Fibroblast of gingiva (primary cell): ENCODE results near the gene CYB5A.
"Not testable (repeated sequence)": the region's sequence is repeated elsewhere in the genome, so short reads cannot be mapped to it uniquely, and the experiment has no call there.

Experiments
- DNase-seq: peaks from one replicate; pipeline ENCODE4 v3.0.0-alpha.2; 2011; ENCODE audit warnings: low read depth

The CYB5A gene

DNA sequence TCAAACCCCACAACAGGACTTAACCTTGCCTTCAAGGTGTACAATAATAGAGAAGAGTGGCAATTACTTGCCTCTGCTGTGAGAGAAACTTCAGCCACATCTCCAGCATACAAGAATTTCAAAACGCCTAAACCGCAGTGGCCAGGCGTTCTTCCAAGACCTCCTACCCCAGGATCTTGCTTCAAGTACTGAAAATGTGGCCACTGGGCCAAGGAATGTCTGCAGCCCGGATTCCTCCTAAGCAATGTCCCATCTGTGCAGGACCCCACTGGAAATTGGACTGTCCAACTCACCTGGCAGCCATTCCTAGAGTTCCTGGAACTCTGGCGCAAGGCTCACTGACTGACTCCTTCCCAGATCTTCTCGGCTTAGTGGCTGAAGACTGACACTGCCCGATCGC is 2.8 kb upstream of the CYB5A start:
- DNase-seq = peak; percentile 55

DNA sequence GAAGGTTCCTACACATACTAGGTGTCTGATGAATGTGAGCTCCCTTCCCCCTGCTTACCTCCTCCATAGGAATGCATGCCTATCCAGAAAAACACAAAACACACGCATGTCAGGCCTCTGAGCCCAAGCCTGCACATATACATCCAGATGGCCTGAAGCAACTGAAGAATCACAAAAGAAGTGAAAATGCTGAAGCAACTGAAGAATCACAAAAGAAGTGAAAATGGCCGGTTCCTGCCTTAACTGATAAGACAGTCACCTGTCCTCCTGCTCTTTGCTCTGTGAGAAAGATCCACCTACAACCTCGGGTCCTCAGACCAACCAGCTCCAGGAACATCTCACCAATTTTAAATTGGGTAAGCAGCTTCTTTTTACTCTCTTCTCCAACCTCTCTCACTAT is 1.2 kb upstream of the CYB5A start:
- DNase-seq = not testable (repeated sequence)

DNA sequence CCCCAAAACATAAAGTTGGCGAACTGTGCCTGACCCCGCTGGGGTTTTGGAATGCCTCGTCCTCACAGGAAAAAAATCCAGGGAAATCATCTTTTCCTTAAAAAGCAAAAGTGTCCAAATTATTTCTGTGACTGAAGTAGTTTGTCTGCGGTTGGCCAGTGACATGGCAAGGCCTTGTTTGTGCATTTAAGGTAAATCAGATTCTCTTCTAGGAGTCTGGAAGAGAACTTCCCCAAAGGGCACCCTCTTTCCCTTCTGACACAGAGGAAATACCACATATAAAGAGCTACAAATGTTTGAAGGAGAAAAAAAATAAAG is 737 bp upstream of the CYB5A start:
- no peak for DNase-seq

DNA sequence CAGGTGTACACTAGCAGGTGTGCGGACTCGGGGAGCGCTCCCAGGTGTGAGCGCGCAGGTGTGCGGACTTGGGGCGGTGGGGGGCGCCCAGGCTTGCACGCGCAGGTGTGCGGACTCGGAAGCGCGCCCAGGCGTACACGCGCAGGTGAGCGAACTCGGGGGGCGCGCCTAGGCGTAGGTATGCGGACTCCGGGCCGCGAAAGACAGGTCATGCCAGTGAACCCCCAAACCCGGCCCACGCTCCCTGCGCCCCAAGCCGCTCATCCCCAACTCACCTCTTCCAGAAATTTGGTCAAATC is 342 bp downstream of the CYB5A start:
- DNase-seq = no peak

DNA sequence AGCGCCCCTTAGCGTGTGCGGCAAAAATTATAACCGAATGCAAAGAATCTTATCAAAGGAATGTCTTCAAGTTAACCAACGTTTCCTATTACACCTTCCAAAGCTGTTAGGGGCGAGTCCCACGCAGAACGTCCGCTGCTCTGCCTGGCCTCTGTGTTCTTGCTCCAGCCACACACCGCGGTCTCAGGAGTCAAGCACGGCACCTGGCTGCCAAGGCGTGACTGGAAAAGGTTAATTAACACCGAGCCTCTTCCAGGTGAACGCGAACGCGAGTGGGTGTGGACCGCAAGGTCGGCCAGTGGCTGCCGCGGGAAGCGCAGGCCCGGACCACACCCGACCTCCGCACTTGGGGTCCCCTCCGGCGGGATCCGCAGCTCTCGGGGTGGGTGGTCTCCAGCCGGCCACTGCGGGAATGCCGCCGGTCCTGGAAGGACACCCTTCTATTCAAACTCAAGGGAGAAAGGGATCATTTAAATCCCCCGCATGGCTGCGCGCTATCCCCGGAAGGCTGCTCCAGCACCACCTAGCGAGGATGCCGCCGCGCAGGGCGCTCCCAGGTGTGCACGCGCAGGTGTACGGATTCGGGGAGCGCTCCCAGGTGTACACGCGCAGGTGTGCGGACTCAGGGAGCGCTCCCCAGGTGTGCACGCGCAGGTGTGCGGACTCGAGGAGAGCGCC is 830 bp downstream of the CYB5A start:
- no peak for DNase-seq

DNA sequence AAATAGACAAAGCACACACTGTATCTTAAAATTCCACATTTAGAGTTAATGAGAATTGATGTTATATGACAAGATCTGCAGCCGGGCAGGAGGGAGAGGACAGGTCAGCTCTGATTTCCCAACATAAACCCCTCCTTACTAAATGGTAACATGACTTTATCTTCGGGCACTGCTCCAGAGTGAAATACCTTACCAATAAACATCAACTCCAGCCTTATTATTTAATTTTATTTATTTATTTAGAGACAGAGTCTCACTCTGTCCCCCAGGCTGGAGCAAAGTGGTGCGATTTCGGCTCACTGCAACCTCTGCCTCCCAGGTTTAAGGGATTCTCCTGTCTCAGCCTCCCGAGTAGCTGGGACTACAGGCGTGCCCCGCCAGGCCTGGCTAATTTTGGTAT is 1.7 kb downstream of the CYB5A start:
- DNase-seq = no peak

DNA sequence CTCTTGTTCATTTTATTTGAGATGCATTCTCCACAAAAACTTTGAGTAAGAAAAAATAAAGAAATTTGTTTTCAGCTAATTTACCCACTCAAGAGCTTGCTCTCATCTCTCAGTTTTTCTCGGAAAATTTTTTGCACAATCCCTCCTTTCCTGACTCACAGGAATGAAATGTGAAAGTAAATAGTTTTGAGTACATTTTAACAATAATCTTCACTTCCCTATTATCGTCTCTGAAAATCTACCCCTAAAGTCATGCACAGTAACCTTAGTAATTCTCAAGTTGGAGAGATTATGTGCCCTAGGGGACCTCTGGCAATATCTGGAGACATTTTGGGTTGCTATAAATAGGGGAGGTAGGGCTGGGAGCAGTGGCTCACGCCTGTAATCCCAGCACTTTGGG is 2.6 kb downstream of the CYB5A start:
- DNase-seq = peak; percentile 56

DNA sequence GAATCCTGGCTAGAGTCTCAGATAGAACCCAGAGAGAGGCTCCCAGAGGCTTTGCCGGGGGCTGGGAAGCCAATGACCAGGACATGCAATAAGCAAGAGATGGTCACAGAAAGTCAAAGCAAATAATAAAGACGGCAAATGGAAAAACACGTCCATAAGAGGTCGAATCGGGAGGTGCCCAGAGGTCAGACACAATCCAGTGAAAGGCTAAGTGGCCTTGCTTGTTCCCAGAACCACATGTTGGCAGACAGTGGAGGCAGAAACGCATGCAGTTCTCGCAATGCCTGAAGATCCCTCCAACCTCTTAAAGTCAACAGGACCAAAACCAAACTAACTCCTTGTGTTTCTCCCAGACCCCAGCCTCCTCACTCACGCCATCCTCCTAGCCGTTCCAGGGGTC is 3.0 kb downstream of the CYB5A start:
- peak; percentile 64 for DNase-seq

DNA sequence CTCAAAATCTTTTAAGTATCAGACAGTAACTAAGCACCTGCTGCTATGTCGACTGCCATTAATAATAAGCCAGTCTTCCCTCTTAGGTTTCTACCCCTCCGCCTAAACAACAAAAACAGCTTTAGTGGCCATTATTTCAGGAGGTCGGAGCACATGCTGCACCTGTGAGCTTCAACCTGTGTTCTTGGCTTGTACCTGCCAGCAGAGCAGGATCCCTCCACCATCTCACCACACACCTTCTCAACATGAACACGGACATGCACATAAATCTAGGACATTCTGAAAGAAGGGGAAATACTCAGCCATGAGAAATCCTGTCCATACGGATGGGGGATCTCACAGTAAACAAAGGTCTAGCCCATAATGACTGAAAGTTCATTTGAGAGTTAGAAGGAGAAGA is 3.7 kb downstream of the CYB5A start:
- no peak for DNase-seq

DNA sequence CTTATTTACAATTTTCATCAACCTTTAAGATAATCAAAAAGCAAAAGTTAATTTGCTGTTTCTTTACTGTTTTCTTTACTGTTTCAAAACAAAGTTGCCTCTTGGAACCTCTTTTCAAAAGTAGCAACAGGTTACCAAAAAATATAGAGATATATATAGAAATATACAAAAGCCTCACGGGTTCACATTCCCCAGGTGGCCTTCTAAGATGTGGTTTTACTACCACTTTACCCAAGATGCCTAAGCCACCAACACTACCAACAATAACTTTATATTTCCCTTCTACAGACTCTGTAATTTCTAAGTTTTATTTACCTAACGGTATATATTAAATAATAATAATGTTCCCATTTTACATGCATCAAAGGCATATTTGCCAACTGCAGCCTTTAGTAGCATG is 4.9 kb downstream of the CYB5A start:
- DNase-seq = no peak

DNA sequence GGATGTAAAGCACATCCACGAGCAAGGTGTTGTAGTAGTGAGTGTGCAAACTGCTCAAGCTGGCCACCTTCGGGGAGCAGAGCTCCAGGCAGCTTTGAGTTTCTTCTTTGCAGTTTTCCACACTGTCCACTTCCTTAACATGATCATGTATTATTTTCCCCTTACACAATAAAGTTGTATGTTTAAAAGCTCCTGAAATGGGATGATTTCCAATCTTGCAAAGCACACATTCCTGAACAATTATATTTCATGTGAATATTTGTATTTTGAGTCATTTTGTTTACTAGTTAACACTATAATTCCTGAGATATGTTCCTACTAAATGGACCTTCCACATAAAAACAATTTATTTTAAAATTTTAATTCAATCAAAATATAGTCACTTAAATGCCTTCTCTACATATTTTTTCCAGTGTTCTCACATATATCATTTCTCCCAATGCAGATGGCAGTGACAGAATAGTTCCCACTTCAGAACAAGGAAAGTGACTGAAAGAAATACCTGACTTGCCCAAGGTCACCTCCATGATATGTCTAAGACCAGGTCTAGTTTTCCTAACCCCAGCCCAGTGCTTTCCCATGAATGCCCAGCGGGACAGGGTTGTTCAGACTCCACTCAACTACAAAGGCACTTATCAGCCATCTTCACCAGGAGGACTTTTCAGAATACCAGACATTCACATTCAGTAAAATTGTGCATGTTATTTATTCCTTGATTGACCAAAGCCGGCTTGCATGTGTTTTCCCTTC is 5.5 kb downstream of the CYB5A start:
- DNase-seq = peak; percentile 35

DNA sequence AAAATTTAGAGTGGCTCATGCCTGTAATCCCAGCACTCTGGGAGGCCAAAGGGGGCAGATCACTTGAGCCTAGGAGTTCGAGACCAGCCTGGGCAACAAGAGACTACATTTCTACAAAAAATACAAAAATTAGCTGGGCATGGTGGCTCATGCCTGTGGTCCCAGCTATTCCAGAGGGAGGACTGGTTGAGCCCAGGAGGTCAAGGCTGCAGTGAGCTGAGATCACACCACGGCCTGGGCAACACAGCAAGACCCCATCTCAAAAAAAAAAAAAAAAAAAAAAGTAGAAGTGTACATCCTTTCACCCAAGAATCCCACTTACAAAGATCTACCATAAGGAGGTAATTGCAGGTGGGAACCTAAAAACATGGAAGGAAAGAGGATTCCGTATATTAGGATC is 6.2 kb downstream of the CYB5A start:
- not testable (repeated sequence) for DNase-seq

DNA sequence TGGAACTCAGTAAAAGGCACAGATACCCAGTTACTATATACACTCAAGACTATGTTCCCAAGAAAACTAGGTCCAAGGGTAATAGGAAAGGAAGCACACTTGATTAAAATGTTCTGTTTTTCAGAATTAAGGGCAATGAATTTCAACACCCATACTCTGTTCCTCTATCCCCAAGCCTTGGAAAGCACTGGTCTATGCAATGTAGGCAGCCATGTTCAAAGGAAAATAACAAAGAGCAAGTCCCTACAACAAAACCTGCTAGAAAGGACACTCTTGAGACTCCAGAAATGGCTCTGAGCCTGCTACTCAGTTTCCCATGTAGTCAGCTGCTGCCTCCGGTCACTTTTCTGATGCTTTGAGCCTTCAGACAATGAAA is 6.8 kb downstream of the CYB5A start:
- no peak for DNase-seq

DNA sequence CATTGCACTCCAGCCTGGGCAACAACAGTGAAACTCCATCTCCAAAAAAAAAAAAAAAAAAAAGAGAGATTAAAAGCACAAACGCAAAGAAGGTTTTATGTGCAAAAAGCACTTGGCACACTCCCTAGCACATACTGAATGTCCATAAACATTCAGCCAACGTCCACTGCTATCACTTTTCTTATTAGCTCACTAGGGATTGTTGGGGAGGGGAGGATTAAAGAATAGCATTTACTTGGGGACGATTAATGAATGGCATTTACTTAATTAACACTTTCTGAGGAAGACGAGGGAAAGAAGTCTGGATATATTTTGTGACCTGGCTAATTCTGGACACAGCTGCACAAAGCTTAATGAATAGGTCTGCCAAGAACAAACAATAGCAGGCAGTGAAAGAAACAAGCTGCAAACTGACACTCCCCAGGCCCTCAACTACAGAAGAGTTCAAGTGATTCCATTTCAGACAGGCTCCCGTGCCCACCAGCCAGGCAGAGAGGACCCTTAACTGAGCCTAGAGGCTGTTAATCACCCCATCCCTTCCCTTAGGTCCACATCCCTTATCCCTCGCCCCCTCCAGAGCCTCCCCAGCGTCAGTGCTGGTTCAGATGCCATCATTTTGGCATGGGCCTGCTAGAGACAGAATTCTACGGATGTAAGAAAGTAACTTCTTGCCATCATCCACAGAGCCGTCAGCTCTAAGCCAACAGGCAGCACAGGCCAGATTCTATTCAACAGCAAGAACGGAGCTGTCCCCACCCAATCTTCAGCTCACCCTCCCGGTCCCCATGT is 7.4 kb downstream of the CYB5A start:
- DNase-seq = peak; percentile 64

DNA sequence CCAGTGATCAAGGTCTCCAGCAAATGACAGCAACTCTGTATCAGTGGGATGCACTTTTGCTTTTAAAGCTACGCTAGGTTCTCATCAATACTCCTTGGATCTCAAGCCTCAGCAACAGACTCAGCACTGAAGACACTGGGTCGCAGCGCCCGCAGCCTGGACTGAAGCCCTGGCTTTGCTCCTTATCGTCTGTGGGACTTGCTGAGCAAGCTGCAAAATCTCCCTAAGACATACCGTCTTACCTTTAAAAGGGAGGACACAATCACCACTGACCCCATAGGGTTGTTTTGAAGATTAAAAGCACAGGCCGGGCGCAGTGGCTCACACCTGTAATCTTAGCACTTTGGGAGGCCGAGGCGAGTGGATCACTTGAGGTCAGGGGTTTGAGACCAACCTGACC is 8.1 kb downstream of the CYB5A start:
- no peak for DNase-seq

DNA sequence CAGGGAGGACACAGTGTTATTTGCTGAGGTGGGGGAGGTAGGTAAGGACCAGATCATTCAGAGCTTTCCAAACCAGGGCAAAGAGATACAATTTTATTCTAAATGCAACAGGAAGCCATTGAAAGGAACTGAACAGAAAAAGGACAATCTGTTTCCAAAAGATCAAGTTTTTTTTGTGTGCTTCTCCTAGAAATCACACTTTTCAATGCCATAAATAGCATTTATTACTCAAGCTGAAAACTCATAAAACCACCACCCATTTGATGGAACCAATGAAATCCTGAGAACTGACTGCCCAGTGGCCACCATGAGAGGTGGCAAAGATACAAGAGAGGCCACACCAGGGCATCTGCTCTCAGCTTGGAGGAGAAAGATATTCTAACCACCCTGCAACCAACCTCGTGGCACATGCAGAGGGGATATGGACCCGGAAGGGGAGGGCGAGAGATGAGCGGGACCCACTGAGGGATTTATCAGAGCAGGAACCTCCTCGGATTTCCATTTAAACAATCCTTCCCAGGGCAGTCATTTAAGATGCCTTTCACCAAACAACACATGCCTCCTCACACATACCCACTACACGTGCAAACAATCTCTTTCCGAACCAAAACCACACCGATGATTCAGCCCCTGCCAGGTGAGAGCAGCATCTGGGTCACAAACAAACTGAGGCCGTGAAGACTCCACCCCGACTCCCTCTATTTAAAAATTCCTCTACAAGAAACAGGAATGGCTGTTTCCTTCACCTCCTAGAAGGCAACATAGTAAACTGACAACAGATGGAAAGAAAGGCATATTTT is 8.8 kb downstream of the CYB5A start:
- no peak for DNase-seq

DNA sequence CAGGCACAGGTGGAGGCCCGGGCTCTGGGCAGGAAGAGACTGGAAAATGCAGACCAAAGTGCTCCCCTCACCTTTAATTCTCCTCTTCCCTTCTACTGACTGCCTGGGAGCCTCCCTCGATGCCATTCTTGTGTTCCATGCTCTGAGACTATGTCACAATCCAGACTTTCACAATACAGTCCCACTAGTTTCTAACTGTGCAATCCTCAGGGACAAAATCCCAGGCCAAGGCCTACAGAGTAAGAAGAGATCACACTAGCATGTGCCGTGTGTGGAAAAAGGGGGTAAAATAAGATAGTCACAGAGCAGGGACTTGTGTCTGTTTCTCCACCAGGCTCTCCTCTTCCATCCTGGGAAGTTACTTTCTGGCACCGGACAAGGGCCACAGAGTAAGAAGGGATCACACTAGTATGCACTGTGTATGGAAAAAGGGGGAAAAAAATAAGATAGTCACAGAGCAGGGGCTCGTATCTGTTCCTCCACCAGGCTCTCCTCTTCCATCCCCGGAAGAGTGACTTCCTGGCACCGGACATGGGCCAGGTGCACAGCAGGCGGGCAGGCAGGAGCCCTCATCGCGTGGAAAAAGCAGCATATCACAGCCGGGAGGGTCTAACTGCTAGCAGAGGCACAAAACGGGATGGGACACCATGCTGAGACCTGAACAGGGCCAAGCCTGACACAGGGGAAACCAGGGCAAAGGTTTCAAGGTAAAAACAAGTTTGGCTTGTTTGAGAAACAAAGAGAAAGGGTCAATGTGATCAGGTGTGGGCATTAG is 9.6 kb downstream of the CYB5A start:
- DNase-seq = peak; percentile 80

DNA sequence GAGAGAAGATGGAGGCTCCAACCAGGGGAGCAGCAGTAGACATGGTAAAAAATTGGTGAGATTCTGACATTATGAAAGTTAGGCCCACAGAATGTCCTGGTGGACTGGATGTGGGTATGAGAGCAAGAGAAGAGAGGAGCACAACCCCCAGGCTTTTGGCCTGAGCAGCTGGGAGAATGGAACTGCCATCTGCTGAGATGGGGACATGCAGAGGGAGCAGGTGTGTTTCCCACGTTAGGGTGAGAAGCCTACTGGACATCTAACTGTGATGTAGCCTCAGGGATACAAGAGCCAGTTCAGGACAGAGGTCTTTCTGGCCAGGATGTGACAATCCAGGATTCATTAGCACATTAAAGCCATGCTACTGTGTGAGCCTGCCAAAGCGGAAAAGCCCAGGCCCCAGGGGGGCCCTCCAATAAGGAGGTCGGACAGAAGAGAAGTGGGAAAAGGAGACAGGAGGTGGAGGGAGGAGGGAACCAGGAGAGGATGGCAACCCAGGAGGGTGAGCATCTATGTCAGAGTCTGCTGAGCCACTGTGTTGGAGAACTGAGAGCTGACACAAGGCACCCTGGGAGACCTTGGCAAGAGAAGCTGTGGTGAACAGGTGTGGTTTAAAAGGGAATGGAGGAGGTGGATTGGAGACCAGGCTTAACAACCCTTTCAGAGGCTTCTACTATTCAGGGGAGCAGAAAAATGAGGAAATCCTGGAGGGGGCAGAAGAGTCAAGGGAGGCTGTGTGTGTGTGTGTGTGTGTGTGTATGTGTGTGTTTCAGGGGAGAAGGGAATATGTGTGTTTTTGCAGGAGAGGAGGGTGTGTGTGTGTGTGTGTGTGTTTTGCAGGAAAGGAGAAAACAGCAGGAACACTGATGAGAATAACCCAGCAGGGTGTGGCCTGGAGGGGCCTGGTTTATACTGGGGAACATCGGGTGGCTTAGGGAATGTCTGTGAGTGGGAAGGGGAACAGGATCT is 10.5 kb downstream of the CYB5A start:
- no peak for DNase-seq

DNA sequence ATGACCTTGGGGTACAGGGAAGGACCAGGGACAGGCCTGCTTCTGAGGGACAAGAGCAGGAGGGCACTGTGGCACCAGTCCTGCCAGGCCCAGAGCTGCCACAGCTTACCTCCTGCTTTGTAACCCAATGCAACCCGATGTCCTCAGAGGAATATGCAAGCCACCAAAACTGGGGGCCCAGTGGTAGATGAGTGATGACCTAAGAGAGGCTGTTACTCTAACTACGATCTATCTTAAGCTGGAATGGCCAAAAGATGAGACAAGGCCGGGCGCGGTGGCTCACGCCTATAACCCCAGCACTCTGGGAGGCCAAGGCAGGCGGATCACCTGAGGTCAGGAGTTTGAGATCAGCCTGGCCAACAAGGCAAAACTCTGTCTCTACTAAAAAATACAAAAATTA is 12.8 kb downstream of the CYB5A start:
- no peak for DNase-seq

DNA sequence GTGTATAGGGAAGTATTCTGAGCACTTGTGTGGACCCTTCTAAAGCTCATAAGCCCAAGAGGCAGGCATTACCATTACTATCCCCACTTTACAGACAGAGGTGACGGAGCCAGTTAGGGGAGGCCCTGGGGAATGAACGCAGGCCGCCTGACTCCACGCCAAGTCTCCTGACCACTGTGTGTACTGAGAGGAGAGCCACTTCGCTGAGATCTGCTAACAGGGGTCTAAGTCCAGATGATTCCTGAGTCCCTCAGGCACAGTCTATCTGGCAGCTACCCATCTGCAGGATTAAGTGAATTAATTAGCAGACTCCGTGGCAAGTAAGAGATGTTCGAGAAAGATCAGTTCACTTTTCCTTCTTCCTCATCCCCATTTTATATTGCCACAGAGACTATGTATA is 13.7 kb downstream of the CYB5A start:
- no peak for DNase-seq

DNA sequence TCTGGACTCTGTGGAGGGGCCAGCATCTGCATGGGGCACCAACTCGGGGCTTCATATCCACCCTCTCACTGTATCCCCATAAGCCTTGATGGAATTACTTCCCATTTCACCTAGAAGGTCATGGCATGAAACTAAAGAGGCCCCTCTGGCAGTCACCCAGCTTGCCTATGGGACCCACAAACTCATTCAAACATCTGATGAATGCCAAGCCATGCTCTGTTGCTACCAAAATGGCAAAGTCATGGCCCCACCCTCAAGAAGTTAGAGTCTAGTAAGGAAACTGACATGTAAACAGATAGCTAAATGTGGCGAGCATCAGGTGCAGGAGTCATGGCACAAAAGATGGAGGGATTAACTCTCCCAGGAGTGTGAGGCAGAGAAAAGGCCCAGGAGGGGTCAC is 14.5 kb downstream of the CYB5A start:
- DNase-seq = no peak
